ENCODE measurements around the gene PIAS1.
"Not testable (repeated sequence)": the region's sequence is repeated elsewhere in the genome, so short reads cannot be mapped to it uniquely, and the experiment has no call there.

The PIAS1 gene

DNA sequence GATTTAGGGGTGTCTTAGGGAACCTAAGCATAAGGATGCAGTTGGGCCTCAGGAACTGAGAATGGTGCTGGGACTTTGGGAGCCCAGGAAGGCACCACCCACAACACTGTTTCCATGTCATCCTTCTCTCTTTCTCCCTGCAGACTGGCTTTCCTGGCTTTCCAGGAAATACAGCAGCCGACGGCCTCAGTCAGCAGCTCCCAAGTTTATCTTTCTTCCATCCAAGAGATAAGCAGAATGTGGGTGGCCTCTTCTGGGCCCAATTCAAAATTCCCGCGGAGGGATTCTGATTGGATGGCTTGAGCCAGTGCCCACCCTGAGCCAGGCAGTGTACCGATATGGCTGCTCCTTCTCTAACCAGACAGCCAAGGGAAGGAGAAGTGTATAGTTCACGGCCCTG lies 179.9 kb downstream of the PIAS1 start:
- DNase-seq (ENCODE audit: low read depth, low spot score) = no peak

DNA sequence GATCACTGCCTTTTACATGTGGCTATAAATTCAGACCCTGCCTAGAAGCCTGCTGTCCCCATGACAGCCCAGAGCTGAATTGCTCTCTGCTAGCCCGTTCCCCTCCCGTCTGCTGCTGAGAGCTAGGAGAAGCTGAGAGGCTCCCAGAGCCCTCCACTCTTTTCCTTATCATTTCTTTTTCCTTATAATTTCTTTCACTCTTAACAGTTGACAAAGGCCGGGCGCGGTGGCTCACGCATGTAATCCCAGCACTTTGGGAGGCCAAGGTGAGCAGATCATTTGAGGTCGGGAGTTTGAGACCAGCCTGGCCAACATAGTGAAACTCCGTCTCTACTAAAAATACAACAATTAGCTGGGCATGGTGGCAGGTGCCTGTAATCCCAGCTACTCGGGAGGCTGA lies 180.4 kb downstream of the PIAS1 start:
- DNase-seq (ENCODE audit: low read depth, low spot score) = not testable (repeated sequence)

DNA sequence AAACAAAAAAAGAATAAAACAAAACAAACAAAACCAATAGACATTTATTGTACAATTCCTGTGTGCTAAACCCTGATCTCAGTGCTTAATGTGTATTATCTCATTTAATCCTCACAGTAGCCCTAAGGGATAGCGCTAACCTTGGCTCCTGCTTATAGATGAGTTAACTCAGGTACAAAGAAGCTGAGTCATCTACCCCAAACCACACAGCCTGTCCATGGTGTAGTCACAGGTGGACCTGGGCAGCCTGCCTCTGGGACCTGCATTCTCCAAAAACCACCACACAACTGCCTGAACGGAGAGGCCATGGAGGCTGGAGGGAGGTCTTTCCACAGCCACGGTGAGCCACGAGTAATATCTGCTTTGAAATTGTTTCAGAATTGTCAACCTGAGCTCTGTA lies 180.9 kb downstream of the PIAS1 start:
- DNase-seq (ENCODE audit: low read depth, low spot score) = no peak

DNA sequence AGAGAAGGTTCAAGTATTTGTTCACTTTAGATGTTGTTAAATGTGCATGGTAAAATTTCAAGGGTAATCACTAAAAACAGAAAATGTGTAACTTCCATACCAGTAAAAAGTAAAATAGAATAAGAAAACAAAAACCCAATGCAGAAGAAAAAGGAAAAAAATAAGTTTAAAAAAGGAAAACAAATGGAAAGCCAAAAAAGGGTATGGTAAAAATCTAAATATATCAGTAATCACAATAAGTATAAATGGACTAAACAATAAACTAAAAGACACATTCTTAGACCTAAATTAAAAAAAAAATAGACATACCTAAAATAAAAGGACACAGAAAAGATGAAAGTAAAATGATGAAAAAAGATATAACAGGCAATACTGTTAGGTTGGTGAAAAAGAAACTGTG lies 184.9 kb downstream of the PIAS1 start:
- no peak for DNase-seq (ENCODE audit: low read depth, low spot score)

GRCh38 chr15:68241088-68241935 lies 187.2 kb downstream of the PIAS1 start:
- no peak for DNase-seq (ENCODE audit: low read depth, low spot score)
